Tibial artery (tissue), 4 donors: ENCODE data around the gene TINCR.

Source experiments
- DNase-seq, 2 donors: peaks; one replicate each; pipeline ENCODE4 v3.0.0-alpha.2; 2019
- H3K27ac ChIP-seq, 2 donors: fragments of 200-600 bp; sonication (generic) in 1 of 2; 1 replicate in 1 of 2; 2 replicates in 1 of 2; pipeline ENCODE4 v1.5.1; 2018 to 2019; ENCODE audit warnings: mild to moderate bottlenecking in 1 of 2
- H3K27me3 ChIP-seq, 2 donors: fragments of 200-600 bp; sonication (generic) in 1 of 2; one replicate each; pipeline versions ENCODE4 v1.5.1 to v1.6.0; 2016 to 2019
- H3K36me3 ChIP-seq, 3 donors: fragments of 200-600 bp; sonication (generic) in 2 of 3; one replicate each; pipeline ENCODE4 v1.5.1; 2016 to 2019; ENCODE audit warnings: mild to moderate bottlenecking in 2 of 3
- H3K4me1 ChIP-seq, 4 donors: fragments of 200-600 bp; sonication (generic) in 2 of 4; 1 replicate in 3 of 4; 2 replicates in 1 of 4; pipeline ENCODE4 v1.5.1; 2016 to 2019
- H3K4me3 ChIP-seq, 2 donors: fragments of 200-600 bp; sonication (generic) in 1 of 2; 1 replicate in 1 of 2; 2 replicates in 1 of 2; pipeline ENCODE4 v1.5.1; 2018 to 2019; ENCODE audit warnings: mild to moderate bottlenecking in 2 of 2
- H3K9me3 ChIP-seq, 3 donors: fragments of 200-600 bp; sonication (generic) in 1 of 3; one replicate each; pipeline ENCODE4 v1.5.1; 2016 to 2019
- CTCF ChIP-seq, 2 experiments: fragments of 200-600 bp in 1 of 2; fragments of 450-650 bp in 1 of 2; IDR thresholded peaks; one replicate each; pipeline ENCODE4 v1.5.1; 2017 to 2019; ENCODE audit warnings: antibody characterized with exemption in 2 of 2, mild to moderate bottlenecking in 1 of 2, moderate library complexity in 1 of 2
- intact Hi-C: fragments of 100-400 bp; cut with DNase I; formaldehyde crosslinking; loops from one replicate; pipeline ENCODE4 v1.15.0; 2023; ENCODE audit warnings: low total_unique reads

TINCR gene

DNA sequence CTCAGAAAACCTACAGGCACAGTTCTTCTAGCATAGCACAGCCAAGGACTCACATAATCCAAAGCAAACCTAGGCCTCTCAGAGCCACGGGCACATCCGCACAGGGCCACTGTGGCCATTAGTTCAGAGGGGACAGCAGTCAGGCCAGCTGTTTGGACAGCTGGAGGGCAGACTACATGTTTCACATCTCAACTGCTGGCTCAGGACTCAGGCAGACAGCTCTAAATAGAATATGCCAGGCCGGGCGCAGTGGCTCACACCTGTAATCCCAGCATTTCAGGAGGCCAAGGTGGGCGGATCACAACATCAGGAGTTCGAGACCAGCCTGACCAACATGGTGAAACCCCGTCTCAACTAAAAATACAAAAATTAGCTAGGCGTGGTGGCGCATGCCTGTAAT lies 28.0 kb upstream of the TINCR start:
- H3K27me3 ChIP-seq: no peaks in the 10 kb centered on the region
- H3K9me3 ChIP-seq: no peaks in the 10 kb centered on the region
- no peaks in the 10 kb centered on the region for H3K4me1 ChIP-seq
- intact Hi-C loops: no loop called here
- DNase-seq: no peak
- no peak overlapping the region for H3K4me3 ChIP-seq
- TF ChIP-seq CTCF (IDR thresholded peaks at IDR 0.05): no peak
- H3K36me3 ChIP-seq: peaks cover 99 to 100% (median 100%) of the 10 kb centered on the region in 3 donors
- no peak overlapping the region for H3K27ac ChIP-seq

DNA sequence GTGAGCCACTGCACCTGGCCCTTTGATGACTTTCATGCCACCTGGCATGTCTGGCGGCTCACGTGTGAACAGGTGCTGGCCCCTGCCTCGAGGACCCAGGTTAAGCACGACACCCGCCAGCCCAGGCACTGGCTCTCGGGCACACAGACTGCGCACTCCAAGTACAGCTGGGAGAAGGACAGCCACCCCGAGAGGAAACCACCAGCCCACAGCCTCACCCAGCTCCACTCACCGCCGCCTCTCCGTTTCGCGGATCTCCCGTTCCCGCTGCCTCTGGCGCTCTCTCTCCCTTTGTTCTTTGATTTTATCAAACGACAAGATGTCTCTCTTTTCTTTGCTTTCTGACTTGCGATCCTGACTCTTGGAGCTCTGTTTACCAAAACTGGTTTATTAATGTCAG lies 27.4 kb upstream of the TINCR start:
- H3K27ac ChIP-seq: no peak overlapping the region
- no peak for DNase-seq
- no peaks in the 10 kb centered on the region for H3K4me1 ChIP-seq
- TF ChIP-seq CTCF (IDR thresholded peaks at IDR 0.05): no peak
- H3K4me3 ChIP-seq: no peak overlapping the region
- peaks cover 99 to 100% (median 100%) of the 10 kb centered on the region in 3 donors for H3K36me3 ChIP-seq
- intact Hi-C loops: no loop called here
- H3K27me3 ChIP-seq: no peaks in the 10 kb centered on the region
- no peaks in the 10 kb centered on the region for H3K9me3 ChIP-seq

GRCh38 chr19:5594521-5594950 lies 26.8 kb upstream of the TINCR start:
- intact Hi-C loops: no loop called here
- no peaks in the 10 kb centered on the region for H3K9me3 ChIP-seq
- no peak for DNase-seq
- H3K27me3 ChIP-seq: no peaks in the 10 kb centered on the region
- H3K36me3 ChIP-seq: peaks cover 98 to 100% (median 100%) of the 10 kb centered on the region in 3 donors
- no peaks in the 10 kb centered on the region for H3K4me1 ChIP-seq
- TF ChIP-seq CTCF (IDR thresholded peaks at IDR 0.05): no peak
- H3K27ac ChIP-seq: no peak overlapping the region
- H3K4me3 ChIP-seq: no peak overlapping the region

DNA sequence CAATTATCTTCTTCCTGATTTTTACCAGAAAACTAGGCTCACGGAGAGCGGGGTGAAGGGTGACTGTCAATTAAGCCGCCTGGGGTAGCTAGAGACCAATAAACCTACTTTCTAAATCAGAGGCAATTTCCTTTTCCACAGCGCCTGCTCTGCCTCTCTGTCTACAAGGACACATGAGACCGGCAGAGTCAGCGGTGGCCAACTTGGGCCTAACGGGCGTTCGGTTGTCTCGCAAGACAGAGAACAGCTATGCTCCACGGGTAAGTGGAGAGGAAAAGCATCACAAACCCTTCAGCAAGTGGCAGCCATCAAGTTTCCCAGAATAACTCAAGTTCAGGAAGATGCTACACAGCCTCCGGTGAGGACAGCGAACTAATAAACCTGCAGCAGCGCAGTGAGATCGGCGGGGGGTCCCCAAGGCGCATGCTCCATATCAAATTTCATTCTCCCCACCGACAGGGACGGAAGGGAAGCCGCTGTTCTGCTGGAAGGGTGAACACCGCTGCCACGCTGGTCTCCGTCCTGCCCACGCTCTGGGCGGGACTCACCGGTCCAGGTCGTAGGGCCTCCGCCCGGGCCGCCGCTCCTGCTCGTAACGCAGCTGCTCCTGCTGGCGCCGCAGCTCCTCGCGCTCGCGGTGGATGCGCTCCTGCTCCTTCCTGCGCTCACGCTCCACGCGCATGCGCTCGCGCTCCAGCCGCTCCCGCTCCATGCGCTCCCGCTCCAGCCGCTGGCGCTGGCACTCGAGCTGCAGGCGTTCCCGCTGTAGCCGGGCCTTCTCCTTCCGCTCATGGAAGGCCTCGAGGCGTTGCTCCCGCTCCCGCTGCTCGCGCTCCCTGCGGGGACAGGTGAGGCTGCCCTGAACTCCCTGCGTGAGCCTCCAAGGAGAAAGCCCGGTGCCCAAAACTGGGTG lies 25.8 kb upstream of the TINCR start:
- TF ChIP-seq CTCF (IDR thresholded peaks at IDR 0.05): no peak
- H3K9me3 ChIP-seq: no peaks in the 10 kb centered on the region
- no peak overlapping the region for H3K4me3 ChIP-seq
- intact Hi-C loops: no loop called here
- no peaks in the 10 kb centered on the region for H3K27me3 ChIP-seq
- H3K27ac ChIP-seq: no peak overlapping the region
- no peaks in the 10 kb centered on the region for H3K4me1 ChIP-seq
- peaks cover 97 to 100% (median 100%) of the 10 kb centered on the region in 3 donors for H3K36me3 ChIP-seq
- no peak for DNase-seq

DNA sequence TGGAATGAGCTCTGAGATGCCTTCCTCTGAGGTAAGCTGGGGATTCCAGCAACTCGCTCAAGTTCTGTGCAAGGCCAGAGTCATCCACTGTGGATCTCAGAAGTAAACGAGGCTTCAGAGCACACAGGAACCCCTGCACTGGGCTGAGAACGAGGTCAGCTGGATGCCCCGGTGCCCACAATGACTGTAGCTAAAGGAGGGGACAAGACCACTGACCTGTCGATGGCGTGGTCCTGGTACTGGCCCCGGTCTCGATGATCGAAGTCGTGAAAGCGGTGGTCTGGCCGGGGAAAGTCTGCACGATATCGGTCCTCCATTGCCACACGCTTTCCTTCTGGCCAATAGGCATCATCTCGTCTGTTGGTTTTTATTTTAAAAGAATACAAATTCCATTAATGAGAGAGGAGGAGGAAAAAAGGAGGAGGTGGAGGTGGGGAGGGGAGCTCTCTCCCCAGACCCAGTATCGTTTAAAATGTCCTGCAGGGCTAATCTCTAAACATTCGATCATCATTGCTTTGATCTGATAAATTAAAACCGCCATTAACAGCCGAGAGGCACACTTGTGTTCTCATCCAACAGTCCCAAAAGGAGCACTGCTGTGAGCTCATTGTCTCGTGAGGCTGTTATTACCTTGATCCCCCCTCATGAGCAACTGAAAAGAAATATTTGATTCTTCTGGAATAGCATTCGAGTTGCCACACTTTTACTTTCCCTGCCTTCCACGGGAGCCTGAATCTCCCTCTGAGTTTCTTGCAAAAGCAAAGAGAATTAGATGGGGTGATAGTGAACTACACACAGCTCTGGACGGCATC lies 25.0 kb upstream of the TINCR start:
- no peak for TF ChIP-seq CTCF (IDR thresholded peaks at IDR 0.05)
- DNase-seq: no peak
- intact Hi-C loops: no loop called here
- no peak overlapping the region for H3K27ac ChIP-seq
- H3K9me3 ChIP-seq: no peaks in the 10 kb centered on the region
- H3K36me3 ChIP-seq: peaks cover 97 to 100% (median 100%) of the 10 kb centered on the region in 3 donors
- no peaks in the 10 kb centered on the region for H3K27me3 ChIP-seq
- H3K4me1 ChIP-seq: no peaks in the 10 kb centered on the region
- no peak overlapping the region for H3K4me3 ChIP-seq
